ENCODE measurements around the gene SMG9.

Gene SMG9, protein sequence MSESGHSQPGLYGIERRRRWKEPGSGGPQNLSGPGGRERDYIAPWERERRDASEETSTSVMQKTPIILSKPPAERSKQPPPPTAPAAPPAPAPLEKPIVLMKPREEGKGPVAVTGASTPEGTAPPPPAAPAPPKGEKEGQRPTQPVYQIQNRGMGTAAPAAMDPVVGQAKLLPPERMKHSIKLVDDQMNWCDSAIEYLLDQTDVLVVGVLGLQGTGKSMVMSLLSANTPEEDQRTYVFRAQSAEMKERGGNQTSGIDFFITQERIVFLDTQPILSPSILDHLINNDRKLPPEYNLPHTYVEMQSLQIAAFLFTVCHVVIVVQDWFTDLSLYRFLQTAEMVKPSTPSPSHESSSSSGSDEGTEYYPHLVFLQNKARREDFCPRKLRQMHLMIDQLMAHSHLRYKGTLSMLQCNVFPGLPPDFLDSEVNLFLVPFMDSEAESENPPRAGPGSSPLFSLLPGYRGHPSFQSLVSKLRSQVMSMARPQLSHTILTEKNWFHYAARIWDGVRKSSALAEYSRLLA

DNA sequence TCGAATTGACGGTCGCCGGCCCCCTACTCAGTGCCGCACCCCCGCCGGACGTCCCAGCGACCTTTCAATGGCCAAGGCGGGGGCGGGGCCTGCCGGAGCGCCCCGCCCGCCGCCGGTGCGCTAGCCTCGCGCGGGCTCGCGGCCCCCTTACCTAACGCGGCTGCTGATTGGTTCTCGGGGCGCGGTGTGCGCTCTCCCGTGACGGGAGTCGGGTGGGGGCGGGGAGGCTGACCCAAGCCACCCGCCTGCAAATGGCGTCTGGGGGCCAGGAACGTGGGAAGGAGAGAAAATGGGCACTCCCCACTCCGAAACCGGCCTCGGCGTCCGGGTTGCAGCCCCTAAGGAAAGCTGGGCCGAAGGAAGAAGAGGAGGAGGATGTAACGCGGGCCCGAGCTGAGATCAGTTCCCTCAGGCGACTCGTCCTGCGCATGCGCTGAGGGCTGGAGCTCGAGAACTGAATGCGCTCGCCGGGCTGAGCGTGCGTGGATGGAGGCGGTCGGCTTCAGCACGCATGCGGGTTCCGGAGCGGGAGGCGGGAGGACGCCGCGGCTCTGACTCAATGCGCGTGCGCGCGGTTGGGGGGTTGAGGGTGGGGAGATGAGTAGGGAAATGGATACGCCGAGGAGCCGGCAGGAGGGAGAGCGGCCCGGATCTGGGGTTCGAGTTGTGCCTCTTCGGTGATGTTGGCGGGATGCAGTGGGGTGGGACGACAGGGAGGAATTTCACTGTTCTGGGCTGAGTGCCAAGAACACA lies at the start of gene SMG9:
SMG9 (minus strand) TSS at position 460 of the 753 bp plus-strand sequence. CDS start 4,221 bp downstream, outside the sequence.
- peak; percentile 99 for DNase-seq

DNA sequence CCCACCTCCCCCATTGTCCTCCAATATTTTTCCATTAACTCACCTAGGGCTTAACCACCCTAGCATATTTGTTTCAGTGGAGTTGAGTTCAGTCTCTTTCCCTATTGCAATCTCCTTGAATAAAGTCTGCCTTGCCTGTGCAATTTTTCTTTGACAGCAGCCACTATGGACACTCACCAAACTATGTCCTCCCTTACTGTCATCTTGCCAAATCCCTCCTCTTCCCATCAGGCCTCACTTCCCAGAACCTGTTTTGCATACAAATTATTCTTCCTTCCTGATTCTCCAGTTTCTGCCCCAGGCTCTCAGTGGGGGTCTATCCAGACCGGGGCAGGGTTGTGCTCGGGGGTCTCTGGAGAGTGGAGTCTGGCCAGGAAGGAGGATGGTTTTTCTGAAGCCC lies 49.7 kb upstream of the SMG9 start:
- DNase-seq, result no peak

DNA sequence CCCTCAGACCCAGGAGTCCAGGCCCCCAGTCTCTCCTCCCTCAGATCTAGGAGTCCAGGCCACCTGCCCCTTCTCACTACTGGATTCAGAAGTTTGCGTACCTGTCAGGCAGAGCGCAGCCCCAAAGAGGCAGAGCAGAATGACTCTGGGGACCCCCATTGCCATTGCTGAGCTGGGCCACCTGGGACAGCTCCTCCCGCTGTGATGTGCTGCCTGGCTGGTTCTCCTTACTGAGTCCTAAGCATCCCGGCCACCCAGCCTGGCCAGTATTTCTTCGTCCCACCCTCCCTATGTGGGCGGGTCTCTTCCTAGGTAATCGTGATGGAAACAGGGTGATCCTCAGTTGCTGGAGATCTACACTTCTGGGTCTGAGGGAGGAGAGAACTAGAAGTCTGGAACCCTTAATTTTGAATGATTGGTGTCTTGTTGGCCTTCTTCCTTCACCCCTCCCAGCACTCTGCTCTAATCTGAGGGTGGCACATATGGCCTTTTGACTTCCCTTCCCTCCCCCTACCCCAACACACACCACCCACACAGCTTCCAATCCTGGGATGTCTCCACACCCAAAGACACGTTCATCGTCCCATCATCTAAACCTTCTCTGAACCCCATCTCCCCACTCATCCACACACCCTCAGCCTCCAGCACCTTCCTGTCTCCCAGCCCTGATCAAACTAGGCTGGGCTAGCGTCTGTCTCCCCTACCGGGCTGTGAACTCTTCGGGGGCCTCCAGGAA lies 47.6 kb upstream of the SMG9 start, which contains the start of gene LYPD5:
LYPD5 (minus strand) TSS at position 232 of the 736 bp plus-strand sequence; CDS start at position 165, 67 bp downstream.
- no peak for DNase-seq

- peak; percentile 76 for DNase-seq
Measured at GRCh38 chr19:43799502-43800142, 44.9 kb upstream of the SMG9 start.

DNA sequence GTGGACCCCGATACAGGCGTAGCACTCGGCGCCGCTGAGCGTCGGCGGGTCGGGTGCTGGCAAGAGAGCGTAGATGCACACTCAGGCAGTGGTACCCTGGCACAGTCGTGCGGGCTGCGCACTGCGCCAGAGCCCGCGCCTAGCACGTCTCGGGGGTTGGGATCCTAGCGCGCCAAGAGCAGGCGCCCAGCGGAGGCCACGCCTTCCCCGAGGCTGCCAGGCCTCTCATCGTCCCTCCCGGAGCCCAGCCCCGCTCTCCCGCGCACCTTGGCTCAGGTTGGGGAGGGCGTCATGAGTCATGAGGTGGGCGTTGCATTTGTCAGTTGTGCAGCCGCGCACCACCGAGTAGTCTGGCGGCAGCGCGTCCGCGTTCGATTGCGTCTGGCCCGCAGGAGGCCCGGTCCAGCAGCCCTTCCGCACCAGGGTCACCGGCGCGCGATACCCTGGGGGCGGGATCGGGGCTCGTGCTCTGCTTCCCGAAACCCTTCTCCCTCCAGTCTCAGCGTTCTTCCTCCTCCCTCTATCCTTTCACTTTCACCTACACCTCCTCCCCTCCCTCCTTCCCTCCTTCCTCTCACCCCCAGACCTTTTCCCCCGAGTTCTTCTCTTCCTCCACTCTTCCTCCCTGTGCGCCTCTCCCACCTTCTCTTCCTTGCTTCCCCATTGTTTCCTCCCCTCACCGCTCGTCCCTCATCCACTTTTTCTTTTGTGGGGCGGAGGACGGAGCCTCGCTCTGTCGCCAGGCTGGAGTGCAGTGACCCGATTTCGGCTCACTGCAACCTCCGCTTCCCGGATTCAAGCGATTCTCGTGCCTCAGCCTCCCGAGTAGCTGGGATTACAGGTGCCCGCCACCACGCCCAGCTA lies 44.0 kb upstream of the SMG9 start:
- DNase-seq, result peak; percentile 89

DNA sequence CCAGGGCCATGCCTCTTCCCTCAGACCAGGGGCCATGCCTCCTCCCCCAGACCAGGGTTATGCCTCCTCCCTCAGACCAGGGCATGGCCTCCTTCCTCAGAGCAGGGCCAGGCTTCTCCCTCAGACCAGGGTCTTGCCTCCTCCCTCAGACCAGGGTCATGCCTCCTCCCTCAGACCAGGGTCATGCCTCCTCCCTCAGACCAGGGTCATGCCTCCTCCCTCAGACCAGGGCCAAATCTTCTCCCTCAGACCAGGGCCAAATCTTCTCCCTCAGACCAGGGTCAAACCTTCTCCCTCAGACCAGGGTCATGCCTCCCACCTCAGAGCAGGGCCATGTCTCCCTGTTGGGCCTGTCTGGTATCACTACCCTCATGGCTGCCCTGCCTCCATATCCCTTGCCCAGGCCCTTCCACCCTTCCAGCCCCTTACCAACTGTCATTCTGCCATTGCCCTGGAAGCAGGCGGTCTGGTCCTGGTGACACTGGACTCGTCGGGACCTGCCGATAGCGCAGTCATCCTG lies 43.3 kb upstream of the SMG9 start:
- no peak for DNase-seq

DNA sequence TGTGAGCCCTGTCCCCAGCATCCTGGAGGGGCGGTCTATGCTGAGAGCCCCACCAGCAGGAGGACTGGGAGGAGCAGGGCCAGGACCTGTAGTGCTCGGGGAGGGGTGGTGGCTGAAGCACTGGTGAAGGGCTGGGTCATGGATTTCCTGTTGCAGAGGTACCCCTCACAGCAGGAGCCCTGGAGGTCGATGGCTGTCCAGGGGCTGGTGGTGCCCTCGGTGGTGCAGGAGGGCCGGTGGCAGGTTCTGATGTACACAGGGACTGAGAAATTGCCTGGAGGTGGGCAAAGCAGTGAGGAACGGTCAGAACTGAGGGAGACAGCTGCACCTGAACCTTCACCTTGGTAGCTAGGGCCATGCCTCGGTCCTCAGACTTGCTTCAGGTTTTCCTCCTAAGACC lies 42.8 kb upstream of the SMG9 start:
- DNase-seq, result no peak

DNA sequence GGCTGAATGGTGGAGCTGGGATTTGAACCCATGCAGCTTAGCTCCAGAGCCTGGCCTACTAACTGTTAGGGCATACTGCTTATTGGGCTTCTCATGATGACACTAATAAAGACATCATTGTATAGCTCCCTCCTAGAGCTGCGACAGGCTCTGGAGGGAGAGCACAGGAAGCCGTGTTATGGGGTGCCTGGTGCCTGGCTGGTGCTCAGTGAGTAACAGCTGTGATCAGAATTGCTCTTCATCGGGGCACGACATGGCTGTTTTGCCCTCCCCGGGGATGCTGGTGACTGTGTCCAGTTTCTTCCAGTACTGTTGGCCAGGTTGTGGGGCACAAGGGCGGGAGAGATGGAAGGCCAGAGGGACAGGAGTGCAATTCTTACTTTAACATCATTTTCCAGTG lies 42.4 kb upstream of the SMG9 start:
- DNase-seq, result no peak

GRCh38 chr19:43790587-43790986 lies 35.8 kb upstream of the SMG9 start:
- DNase-seq, result no peak

DNA sequence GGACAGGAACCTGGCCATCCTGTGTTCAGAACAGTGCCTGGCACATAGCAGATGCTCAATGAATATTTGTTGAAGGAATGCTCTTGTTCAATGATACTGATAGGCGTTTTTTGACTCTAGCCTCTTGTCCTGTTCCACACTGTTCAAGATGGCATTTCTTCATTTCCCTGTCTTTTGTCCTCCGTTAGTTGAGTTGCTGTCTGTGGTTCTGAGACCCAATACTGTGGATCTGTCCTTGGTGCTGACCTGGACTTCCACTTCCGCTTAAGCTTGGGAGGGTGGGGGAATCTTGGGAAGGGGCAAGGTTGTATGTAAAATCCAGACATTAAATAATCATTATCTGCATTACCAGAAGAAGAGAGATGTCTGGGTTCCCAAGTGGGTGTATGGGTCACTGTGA lies 34.3 kb upstream of the SMG9 start:
- peak; percentile 12 for DNase-seq

- no peak for DNase-seq
Measured at GRCh38 chr19:43786665-43787064, 31.9 kb upstream of the SMG9 start.

- DNase-seq, result peak; percentile 85
Measured at GRCh38 chr19:43784981-43785808, 30.4 kb upstream of the SMG9 start.

- DNase-seq, result peak; percentile 50
Measured at GRCh38 chr19:43784241-43784980, 29.6 kb upstream of the SMG9 start.

DNA sequence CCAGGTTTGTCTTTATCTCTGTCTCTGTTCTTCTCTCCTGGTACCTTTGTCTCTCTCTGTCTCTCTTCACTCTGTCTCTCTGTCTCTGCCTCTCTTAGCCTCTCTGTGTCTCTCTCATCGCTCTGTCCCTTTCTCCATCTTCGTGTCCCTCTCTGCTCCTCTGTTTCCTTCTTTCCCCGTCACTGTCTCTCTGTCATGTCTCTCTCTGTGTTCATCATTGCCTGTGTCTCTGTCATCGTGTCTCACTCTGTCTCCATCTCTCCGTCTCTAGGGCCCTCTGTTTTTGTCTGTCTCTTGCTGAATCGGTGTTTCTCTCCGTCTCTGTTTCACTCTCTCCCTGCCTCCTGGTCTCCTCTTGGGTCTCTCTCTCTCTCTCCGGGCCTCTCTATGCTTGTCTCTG lies 28.9 kb upstream of the SMG9 start:
- DNase-seq, result no peak

DNA sequence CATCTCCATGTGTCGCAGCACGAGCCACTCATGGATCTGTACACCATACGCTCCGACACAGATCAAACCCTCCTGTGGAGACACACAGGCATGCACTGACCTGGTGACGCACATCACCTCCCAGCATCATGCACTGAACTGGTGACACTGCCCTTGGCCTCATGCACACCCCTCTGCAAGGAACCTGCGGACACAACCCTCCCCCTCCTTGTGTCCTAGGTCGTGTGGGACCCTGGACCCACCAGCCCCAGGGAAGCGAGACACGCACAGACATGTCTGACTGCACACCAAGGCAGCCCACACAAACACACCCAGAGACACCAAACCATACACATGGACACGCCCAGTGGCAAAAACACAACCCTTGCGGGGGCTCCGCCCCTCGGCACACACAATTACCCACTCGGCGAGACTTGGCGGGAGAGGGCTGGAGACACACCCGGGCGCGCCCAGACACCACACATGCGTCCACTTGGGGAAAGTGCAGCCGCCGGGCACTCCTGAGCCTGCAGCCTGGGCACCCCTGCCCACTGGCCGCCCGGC lies 28.0 kb upstream of the SMG9 start:
- DNase-seq, result peak; percentile 53

GRCh38 chr19:43782311-43782660 lies 27.5 kb upstream of the SMG9 start:
- no peak for DNase-seq

GRCh38 chr19:43781630-43782310 lies 27.0 kb upstream of the SMG9 start:
- no peak for DNase-seq

- DNase-seq, result no peak
Measured at GRCh38 chr19:43780706-43781525, 26.2 kb upstream of the SMG9 start, which contains the start of gene KCNN4. Gene KCNN4 (minus strand): TSS chr19:43780973. CDS start chr19:43780861, 112 bp downstream.
